NCI-H187 treated with DMSO at 0.1 percent for 48 hours (cell line): Measurements from ENCODE around the gene PADI1.

ENCODE experiments used
- DNase-seq: peaks from one replicate; lab custom pipeline; 2025; lab: John Stamatoyannopoulos, UW

PADI1 gene

DNA sequence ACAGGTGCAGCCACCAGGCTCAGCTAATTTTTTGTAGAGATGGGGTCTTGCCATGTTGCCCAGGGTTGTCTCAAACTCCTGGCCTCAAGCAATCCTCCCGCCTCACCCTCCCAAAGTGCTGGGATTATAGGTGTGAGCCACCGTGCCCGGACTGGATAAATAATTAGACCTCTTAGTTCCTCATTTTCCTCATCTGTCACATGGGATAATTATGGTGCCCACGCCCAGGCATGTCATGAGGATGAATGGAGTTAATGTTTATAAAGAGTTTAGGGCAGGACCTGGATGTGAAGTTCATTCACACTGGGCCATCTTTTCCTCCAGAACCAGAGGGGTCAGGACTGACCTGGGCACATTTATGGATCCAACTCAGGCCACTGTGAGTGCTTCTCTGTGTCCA lies 67.7 kb downstream of the PADI1 start:
- no peak for DNase-seq

DNA sequence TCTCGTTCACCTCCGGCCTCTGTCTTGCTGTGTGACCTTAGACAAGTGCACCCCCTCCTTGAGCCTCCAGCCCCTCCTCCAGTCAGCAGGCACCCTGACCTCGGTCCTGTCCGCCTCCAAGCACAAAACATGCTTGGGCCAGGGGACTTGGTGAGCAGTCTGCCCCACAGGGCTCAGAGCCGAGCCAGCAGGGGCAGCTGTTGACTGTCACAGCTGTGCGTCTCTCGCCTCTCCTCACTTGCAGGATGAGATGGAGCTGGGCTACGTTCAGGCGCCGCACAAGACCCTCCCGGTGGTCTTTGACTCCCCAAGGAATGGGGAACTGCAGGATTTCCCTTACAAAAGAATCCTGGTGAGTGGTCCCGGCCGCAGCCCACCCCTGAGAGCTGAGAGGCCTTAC lies 68.2 kb downstream of the PADI1 start:
- no peak for DNase-seq

DNA sequence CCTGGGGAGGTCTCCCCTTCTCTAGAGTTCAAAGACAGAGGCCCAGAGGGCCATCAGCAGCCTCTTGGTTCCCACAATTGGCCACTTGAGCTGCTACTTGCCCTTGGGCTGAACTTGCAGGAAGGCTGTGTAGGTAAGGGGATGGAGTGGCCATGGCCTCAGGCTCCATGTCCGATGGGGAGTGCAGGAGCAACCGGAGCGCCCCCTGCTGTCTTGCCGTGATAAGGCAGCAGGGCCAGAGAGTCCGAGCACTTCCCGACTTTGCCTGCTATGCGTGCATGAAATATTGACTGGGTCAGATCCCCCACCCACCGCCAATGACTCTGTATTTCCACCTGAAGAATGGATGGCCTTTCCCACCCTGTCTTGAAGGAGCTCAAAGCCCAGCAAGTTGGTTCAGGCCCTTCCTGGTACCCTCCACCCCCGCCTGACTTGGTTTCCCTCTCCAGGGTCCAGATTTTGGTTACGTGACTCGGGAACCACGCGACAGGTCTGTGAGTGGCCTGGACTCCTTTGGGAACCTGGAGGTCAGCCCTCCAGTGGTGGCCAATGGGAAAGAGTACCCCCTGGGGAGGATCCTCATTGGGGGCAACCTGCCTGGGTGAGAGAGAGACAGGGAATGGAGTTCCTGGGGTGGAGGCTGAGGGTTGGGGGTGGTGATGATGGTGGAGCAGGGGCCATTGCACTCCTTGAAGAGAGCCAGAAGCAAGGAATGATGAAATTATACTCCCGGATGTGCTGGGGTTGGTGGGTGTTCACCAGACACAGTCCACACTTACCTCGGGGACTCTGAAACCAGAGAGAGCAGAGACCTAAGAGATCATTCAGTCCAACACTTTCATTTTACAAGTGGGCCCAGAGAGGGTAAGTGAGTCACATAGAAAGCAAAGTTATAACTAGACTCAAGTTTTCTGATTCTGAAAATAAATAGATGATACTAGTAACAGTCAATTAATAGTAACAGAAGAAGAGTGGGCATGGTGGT lies 69.5 kb downstream of the PADI1 start:
- peak; percentile 0 for DNase-seq

DNA sequence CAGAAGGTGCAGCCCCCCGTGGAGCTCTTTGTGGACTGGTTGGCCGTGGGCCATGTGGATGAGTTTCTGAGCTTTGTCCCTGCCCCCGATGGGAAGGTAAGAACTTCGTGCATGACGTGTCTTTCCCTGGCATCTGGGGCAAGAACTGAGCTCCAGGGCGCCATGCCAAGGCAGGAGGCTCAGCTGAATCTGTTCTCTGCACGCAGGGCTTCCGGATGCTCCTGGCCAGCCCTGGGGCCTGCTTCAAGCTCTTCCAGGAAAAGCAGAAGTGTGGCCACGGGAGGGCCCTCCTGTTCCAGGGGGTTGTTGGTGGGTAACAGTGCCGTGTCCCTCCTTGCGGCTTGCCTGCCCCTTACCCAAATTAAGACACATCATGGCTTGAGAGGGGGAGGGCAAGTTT lies 71.6 kb downstream of the PADI1 start:
- DNase-seq: no peak

DNA sequence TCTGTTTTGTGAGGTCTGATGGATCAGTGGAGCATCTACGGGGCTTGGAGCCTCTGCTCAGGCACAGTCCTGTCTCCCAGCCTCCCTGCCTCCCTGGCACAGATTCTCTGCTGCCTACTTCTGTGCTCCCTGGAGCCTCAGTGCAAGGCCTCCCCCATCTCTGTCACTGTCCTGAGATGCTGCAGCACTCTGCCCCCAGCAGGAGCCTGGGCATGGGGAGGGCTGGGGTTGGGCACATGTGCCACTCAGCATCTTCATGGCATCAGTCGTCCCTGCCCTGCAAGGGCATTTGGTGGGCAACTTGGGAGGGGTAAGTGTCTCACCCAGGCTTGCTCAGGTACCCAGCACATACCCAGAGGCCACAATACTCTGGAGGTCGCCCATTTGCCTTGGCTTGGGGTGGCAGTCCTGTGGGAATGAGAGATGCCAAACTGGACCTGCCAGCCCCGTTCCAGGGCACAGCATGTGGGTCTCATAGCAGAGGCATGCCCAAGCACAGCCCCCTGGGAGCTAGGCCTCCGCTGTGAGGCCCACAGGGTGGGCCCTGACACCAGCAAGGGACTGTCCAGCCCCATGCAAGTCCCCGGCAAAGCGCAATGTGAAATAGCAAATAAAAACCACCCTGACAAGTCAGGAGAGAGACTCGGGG lies 72.7 kb downstream of the PADI1 start:
- DNase-seq: no peak

DNA sequence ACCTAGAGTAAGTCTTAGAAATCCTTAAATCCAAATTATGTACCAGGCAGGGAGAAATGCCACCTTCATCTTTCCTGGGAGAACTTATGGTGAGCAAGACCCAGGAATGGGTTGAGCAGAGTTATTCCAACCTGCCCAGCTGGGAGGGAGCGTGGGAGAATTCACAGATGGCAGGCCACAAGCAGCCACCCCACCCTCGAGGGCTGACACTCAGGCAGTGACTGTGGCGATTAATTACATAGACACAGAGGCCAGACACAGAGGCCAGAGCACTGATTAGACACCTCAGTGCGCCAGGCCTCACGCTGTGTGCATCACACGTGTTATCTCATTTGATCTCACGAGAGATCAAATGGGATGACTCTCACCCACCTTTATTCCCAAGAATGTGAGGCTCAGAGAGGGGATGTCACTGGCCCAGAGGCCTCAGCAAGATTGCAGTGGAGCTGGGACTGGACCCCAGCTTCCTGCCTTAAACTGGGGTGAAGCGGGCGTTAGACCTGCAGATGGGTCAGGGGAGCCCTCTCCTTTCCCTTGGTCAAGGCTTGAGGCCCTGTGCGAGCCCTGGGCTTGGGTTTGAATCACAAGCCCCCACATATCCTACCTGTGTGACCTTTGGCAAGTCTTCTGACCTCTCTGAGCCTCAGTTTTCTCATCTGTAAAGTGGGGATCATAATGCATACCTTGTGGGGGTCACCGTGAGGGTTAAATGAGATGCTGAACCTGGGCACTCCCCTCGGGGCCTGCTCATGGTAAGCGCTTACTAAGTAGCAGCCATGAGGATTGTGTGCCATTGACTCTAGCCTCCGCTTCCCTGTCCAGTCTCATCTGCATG lies 74.3 kb downstream of the PADI1 start:
- no peak for DNase-seq

DNA sequence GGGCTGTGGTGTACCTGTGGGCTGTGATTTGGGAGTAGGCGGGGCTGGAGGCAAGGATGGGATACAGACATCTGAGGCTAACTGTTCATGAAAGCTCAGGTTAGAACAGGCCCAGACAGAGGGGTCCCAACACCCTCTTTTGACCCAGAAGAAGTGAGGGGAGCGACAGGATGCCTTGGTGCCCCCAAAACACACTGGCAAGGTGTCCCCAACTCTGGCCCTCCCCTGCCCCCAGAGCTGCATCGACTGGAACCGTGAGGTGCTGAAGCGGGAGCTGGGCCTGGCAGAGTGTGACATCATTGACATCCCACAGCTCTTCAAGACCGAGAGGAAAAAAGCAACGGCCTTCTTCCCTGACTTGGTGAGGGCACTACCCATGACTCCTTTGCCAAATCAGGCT lies 75.5 kb downstream of the PADI1 start:
- no peak for DNase-seq

DNA sequence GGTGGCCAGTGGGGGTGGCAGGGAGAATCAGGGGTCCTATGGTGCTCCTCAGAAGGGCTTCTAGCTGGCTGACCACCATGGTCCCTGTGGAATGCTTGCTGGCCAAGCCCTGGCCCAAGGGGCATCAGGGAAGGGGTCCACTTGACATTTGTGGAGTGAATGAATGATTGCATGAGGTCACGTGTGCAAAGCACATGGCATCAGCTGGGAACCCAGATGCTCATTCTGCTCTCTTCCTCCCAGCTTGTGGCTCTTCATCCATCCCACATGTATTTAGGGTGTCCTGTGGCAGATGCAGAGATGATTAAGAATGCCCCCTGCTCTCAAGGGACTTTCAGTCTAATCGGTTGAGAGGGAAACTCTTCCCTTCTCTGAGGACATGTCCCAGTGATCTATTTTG lies 76.0 kb downstream of the PADI1 start:
- DNase-seq: no peak

DNA sequence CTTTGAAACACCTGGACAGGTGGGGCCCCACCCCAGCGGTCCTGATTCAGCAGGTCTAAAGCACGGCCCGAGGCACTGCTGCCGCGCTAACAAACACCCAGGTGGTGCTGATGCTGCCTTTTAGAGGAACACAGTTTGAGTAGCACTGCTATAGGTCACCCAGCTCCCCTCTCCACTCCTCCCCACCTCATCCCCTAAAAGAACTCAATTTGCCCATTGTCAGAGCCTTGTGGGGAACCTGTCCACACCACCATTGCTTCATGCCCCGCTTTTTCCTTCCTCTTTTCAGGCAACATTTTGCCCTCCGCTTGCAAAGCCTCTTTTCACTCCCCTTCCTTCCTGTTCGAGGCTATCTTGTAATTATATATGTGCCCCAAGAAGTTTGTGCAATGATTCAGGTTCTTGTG lies 76.8 kb downstream of the PADI1 start:
- no peak for DNase-seq

DNA sequence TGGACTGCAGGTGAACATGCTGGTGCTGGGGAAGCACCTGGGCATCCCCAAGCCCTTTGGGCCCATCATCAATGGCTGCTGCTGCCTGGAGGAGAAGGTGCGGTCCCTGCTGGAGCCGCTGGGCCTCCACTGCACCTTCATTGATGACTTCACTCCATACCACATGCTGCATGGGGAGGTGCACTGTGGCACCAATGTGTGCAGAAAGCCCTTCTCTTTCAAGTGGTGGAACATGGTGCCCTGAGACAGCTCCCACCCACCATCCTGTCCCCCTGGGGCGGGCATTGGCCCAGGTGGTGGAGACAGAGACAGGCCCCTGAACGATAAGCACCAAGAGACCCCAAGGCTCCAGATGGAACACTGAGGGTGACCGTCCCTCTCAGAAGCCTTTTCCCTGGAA lies 77.9 kb downstream of the PADI1 start:
- DNase-seq: no peak

DNA sequence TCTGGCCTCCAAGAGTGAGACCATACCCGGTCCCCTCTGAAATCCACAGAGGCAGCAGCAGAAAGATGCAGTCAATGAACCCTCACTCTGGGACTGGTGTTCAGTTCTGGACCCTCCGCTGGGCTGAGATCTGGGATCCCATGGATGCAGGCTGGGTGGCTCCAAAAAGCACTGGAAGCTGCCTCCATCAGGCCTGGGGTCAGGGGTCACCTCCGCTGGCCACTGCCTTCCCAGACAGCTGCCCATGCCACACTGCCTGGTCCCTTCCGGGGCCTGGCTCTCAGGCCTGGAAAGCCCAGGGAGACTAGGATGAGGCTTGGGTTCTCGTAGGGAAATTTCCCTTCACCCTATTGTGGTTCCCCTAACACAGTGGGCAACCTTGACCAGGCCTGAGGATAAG lies 81.7 kb downstream of the PADI1 start:
- no peak for DNase-seq

DNA sequence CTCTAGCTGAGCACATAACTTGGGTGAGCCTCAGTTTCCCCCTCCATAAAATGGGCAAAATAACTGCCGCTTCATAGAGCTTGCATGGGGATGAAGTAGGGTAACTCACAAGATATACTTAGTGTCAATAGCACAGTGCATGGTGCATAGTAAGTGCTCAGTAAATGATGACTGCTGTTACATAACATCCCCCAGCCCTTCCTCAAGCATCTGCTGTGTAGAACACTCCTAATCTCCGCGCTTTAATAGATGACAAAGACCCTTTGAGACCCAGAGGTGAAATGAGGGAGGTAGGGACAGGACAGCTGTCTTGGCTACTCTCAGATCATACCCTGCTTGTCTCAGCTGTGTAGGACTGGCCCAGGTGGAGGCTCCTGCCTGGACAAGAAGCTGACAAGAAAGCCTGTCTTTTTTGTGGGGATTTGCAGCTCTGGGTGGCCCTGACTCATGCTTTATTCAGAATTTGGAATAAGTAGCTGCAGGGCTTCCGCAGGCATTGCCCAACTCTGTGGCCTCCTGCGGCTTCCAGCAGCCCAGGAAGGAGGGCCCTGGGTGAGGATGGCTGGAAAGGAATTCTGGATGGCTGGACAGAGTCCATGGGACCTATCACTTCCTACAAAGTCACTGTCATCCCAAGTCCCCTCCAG lies 82.3 kb downstream of the PADI1 start:
- DNase-seq: no peak

DNA sequence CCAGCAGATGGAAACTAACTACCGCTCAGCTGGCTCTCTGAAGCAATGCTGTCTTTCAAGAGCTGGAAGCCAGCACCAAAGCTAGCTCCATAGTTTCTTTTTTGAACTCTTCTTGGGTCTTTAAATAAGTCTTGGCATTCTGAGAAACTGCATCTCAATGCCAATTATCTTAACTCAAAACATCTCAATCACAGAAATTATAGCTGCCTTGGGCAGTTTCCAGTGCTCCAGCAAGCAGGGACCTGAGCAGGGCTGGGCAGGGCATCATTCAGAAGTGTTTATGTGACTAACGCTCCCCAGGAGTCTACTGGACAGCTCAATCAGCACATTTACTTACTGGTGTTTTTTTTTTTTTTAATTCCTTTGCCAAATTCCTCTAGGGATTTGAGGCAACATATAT lies 84.8 kb downstream of the PADI1 start:
- no peak for DNase-seq

DNA sequence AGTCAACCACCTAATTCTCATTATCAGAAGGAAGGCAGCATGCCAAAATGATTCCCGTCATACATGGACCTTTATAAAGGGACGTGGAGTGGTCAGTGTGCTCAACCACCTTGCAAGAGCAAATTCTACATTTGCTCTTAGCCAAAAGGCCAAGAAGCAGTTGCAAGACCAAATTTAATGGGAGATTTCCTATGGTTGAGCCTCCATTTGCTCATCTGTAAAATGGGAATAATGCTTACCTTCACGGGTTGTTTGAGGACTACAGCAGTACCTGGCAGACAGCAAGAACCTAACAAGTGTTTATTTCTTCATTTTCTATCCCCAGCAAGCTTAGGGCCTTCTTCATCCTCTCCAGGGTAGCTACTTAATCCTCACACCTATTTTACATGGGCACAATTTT lies 85.6 kb downstream of the PADI1 start:
- DNase-seq: no peak

DNA sequence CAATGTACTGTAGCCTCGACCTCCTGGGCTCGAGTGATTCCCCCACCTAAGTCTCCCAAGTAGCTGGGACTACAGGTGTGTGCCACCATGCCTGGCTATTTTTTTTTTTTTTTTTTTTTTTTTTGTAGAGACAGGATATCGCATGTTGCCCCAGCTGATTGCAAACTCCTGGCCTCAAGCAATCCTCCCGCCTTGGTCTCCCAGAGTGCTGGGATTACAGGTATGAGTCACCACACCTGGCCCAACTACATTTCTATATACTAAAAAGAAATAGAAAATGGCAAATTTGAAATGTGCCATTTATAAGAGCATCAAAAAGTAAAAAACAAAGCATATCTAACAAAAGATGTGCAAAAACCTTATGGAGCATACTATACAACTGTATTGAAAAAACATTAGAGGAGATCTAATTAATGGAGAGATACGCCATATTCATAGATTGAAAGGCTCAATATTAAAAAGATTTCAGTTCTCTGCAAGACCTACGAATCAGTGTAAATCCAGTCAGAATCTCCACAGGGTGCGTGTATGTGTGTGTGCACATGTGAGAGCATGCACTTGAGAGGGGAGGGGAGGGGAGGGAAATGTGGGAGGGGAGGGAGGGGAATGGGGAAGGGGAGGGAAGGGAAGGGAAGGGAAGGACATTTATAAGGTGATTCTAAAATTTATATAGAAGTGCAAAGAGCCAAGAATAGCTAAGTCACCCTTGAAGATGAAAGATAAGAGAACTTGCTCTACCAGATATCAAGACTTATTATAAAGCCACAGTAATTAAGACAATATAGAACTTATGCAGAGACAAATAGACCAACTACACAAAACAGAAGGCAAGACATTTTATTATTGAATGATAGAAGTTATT lies 87.6 kb downstream of the PADI1 start:
- no peak for DNase-seq

DNA sequence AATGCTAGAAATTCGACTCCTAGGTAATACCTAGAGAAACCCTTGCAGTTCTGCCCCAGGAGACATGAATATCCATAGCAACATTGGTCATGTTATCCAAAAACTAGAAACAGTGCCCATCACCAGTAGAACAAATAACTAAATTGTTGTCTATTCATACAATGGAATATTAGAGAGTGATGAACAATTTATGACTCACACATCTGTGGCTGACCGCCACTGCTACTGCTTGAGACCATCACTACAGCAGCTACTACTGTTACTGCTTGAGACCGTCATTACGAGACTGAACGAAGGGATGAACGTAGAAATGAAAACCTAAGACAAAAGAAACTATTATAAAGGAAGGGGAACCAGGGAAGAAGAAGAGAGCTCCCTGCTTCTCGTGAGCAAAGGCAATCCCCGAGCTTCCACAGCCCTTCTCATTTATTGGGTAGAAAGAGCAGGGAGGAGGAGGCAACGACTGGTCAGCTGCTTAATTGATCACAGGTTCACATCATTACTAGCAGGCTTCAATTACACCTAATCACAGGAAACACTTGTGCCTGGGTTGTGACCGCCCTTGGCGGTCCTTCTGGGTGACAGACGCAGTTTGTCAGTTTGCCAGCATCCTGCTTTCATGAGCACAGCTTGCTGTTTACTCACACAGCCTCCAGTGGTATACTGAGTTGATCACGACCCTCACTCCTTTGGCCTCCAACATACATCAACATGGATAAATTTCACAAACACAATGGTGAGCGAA lies 88.9 kb downstream of the PADI1 start:
- DNase-seq: no peak

DNA sequence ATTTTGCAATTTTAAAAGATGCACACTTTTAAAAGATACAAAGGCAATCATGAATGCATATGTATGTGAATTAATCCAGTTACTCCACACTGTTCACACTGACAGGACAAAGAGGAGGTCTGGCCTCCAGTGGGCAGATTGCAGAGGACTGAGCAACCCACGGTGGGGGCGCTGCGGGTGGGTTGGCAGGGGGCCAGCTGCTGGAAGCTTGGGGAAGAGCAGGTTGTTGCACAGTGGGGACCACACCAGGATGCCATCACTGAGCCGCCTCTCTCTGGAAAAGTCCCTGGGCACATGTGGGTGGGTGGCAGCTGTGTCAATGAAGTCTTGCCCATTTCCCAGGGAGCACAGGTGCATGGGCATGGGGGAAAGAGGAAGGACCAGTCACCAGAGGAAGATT lies 90.4 kb downstream of the PADI1 start:
- DNase-seq: no peak
